ENCODE data around the gene FAM131A. TPM values are rescaled to one million over a fixed set of nuclear protein-coding genes. Genes with fewer than 3 reads are reported as not detected.
A peak's percentile ranks its signal among the peaks of the same experiment; 100 is the strongest.

FAM131A gene
- total and polyA plus RNA-seq, 4 donors = 0.81 to 5.7 (median 2.7) TPM

DNA sequence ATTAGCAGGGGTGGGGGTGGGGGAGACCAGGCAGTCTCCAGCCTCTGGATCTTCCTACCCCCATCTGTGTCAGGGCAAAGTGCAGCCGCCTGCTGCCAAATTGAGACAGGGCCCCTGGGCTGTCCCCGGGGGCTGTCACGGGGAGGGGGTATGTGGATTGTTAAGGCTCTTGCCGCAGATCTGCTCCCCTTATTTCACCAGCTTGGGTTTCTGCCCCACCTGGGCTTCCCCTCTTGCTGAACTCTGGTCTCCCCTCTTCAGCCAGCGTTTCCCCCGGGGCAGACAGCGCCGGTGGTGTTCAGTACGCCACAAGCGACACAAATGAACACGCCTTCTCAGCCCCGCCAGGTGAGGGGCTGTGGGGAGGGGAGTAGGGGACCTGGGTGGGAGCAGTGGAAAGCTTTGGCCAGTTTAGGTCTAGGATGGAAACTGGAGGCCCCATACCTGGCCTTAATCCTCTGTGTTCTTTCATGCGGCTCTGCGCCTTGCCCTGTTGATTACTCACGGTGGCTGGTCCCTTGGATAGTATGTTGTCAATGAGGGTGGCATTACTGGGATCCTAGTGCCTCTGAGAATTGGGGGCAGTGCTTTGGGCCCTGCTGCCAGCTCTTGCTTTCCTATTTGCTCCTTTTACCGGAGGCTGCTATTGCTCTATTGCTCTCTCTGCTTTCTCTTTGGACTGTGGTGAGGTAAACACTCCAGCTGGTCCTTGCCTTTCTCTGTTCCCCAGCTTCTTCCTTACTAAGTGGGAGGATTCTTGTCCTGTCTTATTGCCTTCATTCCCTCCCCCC, 21.3 kb upstream of the FAM131A start:
- WGBS = 21% methylated on average over 16 of the region's 16 CpGs

GRCh38 chr3:184316792-184317191, 20.6 kb upstream of the FAM131A start:
- Histone ChIP-seq H3K27ac (ENCODE audit: low read depth in 1 of 2, low read length in 2 of 2) (peak overlapping the region in 1 of 2 donors; percentile 69), H3K9ac (ENCODE audit: low read depth in 1 of 2, low read length in 2 of 2) (peak overlapping the region; percentile 64), H3K9me3 (ENCODE audit: control insufficient read depth in 4 of 4, low read length in 3 of 4) (no peaks in the 10 kb centered on the region), H3K4me1 (ENCODE audit: control insufficient read depth in 4 of 4, insufficient read depth in 4 of 4, low read length in 3 of 4) (peaks cover 18 to 61% (median 56%) of the 10 kb centered on the region in 4 donors), H3K36me3 (ENCODE audit: control insufficient read depth in 4 of 4, insufficient read depth in 3 of 4, low read depth in 1 of 4, low read length in 3 of 4) (peaks cover 17 to 34% (median 23%) of the 10 kb centered on the region in 4 donors), H3K4me3 (ENCODE audit: low read depth in 1 of 3, low read length in 3 of 3) (peak overlapping the region; percentile 88 to 98 (median 96)), H3K27me3 (ENCODE audit: control insufficient read depth in 4 of 4, insufficient read depth in 4 of 4, low read length in 3 of 4) (no peaks in the 10 kb centered on the region)
- whole genome bisulfite sequencing = 73% methylated on average over 7 of the region's 7 CpGs
- no peak for DNase-seq (ENCODE audit: low spot score)
- TF ChIP-seq, protein P1, sequence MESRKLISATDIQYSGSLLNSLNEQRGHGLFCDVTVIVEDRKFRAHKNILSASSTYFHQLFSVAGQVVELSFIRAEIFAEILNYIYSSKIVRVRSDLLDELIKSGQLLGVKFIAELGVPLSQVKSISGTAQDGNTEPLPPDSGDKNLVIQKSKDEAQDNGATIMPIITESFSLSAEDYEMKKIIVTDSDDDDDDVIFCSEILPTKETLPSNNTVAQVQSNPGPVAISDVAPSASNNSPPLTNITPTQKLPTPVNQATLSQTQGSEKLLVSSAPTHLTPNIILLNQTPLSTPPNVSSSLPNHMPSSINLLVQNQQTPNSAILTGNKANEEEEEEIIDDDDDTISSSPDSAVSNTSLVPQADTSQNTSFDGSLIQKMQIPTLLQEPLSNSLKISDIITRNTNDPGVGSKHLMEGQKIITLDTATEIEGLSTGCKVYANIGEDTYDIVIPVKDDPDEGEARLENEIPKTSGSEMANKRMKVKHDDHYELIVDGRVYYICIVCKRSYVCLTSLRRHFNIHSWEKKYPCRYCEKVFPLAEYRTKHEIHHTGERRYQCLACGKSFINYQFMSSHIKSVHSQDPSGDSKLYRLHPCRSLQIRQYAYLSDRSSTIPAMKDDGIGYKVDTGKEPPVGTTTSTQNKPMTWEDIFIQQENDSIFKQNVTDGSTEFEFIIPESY (IDR thresholded peaks at IDR 0.05) = no peak
- TF ChIP-seq GABPA (IDR thresholded peaks at IDR 0.05 in 1 of 2, conservative IDR thresholded peaks at IDR 0.05 in 1 of 2) (no peak), SP1 (IDR thresholded peaks at IDR 0.05) (no peak), EGR1 (IDR thresholded peaks at IDR 0.05; ENCODE audit: low read depth in 2 of 2) (no peak), CTCF (IDR thresholded peaks at IDR 0.05; ENCODE audit: low read depth, low read length, missing input control) (no peak), NR2F2 (IDR thresholded peaks at IDR 0.05) (no peak), JUND (IDR thresholded peaks at IDR 0.05) (no peak), TAF1 (conservative IDR thresholded peaks at IDR 0.05) (no peak), FOXA1 (IDR thresholded peaks at IDR 0.05) (no peak), RAD21 (IDR thresholded peaks at IDR 0.05) (no peak), YY1 (IDR thresholded peaks at IDR 0.05) (no peak), ATF3 (IDR thresholded peaks at IDR 0.05) (no peak), RXRA (IDR thresholded peaks at IDR 0.05) (no peak), HNF4G (IDR thresholded peaks at IDR 0.05) (no peak), FOXA2 (IDR thresholded peaks at IDR 0.05) (no peak), HNF4A (conservative IDR thresholded peaks at IDR 0.05) (no peak)
- TF ChIP-seq, protein P2, sequence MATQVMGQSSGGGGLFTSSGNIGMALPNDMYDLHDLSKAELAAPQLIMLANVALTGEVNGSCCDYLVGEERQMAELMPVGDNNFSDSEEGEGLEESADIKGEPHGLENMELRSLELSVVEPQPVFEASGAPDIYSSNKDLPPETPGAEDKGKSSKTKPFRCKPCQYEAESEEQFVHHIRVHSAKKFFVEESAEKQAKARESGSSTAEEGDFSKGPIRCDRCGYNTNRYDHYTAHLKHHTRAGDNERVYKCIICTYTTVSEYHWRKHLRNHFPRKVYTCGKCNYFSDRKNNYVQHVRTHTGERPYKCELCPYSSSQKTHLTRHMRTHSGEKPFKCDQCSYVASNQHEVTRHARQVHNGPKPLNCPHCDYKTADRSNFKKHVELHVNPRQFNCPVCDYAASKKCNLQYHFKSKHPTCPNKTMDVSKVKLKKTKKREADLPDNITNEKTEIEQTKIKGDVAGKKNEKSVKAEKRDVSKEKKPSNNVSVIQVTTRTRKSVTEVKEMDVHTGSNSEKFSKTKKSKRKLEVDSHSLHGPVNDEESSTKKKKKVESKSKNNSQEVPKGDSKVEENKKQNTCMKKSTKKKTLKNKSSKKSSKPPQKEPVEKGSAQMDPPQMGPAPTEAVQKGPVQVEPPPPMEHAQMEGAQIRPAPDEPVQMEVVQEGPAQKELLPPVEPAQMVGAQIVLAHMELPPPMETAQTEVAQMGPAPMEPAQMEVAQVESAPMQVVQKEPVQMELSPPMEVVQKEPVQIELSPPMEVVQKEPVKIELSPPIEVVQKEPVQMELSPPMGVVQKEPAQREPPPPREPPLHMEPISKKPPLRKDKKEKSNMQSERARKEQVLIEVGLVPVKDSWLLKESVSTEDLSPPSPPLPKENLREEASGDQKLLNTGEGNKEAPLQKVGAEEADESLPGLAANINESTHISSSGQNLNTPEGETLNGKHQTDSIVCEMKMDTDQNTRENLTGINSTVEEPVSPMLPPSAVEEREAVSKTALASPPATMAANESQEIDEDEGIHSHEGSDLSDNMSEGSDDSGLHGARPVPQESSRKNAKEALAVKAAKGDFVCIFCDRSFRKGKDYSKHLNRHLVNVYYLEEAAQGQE (IDR thresholded peaks at IDR 0.05) = no peak
- TF ChIP-seq, protein P3, sequence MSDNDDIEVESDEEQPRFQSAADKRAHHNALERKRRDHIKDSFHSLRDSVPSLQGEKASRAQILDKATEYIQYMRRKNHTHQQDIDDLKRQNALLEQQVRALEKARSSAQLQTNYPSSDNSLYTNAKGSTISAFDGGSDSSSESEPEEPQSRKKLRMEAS (IDR thresholded peaks at IDR 0.05) = no peak

More for the DNA sequence above, 21.3 kb upstream of the FAM131A start:
- DNase-seq (ENCODE audit: low spot score) = peak; percentile 55
- Histone ChIP-seq H3K27ac (ENCODE audit: low read depth in 1 of 2, low read length in 2 of 2) (peak overlapping the region; percentile 88 to 92), H3K4me1 (ENCODE audit: control insufficient read depth in 4 of 4, insufficient read depth in 4 of 4, low read length in 3 of 4) (peaks cover 13 to 58% (median 53%) of the 10 kb centered on the region in 4 donors), H3K9me3 (ENCODE audit: control insufficient read depth in 4 of 4, low read length in 3 of 4) (no peaks in the 10 kb centered on the region), H3K36me3 (ENCODE audit: control insufficient read depth in 4 of 4, insufficient read depth in 3 of 4, low read depth in 1 of 4, low read length in 3 of 4) (peaks cover 11 to 26% (median 16%) of the 10 kb centered on the region in 4 donors), H3K27me3 (ENCODE audit: control insufficient read depth in 4 of 4, insufficient read depth in 4 of 4, low read length in 3 of 4) (no peaks in the 10 kb centered on the region), H3K4me3 (ENCODE audit: low read depth in 1 of 3, low read length in 3 of 3) (peak overlapping the region; percentile 88 to 98 (median 96)), H3K9ac (ENCODE audit: low read depth in 1 of 2, low read length in 2 of 2) (peak overlapping the region; percentile 64)
- TF ChIP-seq RXRA (IDR thresholded peaks at IDR 0.05) (peak in 1 of 2 donors; percentile 31), ATF3 (IDR thresholded peaks at IDR 0.05) (no peak), HNF4A (conservative IDR thresholded peaks at IDR 0.05) (peak; percentile 69 to 70)
